H1 (cell line): Measurements from ENCODE around the gene HEPHL1. TPM values are rescaled to one million over a fixed set of nuclear protein-coding genes. Genes with fewer than 3 reads are reported as not detected.

ENCODE experiments used
- CTCF ChIA-PET: fragments of 300-600 bp; sonication (Branson Sonifier 250); formaldehyde crosslinking; loops from one replicate; lab custom pipeline; 2021; ENCODE audit not compliant: partially characterized antibody; lab: Charles Lee
- POLR2A ChIA-PET: fragments of 300-600 bp; sonication (Branson Sonifier 250); formaldehyde crosslinking; loops from one replicate; lab custom pipeline; 2021; ENCODE audit warnings: inconsistent platforms; ENCODE audit not compliant: partially characterized antibody; lab: Charles Lee
- DNase-seq, 2 experiments: peaks; one replicate each; pipeline versions ENCODE4 v3.0.0 to v3.0.0-alpha.2; 2010 to 2022; ENCODE audit warnings: low spot score in 2 of 2, low read depth in 1 of 2, mixed read lengths in 1 of 2
- FAIRE-seq: peaks from 2 replicates; lab custom pipeline; 2011; peaks lifted over from hg19 to GRCh38; lab: Jason Lieb, UNC
- H2AFZ ChIP-seq: 2 replicates; pipeline ENCODE4 v1.8.1; 2012; ENCODE audit warnings: low read length, inconsistent platforms
- H2AK5ac ChIP-seq: 2 replicates; pipeline ENCODE4 v1.6.1; 2013; ENCODE audit warnings: low read depth, low read length
- H2BK120ac ChIP-seq: replicated peaks from 2 replicates; pipeline ENCODE3; 2013; ENCODE audit warnings: low read depth, low read length, inconsistent platforms
- H2BK12ac ChIP-seq: 2 replicates; pipeline ENCODE4 v1.6.1; 2013; ENCODE audit warnings: low read depth, low read length
- H2BK15ac ChIP-seq: 2 replicates; pipeline ENCODE4 v1.6.1; 2013; ENCODE audit warnings: low read length
- H2BK20ac ChIP-seq: 2 replicates; pipeline ENCODE4 v1.6.1; 2013; ENCODE audit warnings: low read length
- H2BK5ac ChIP-seq: 2 replicates; pipeline ENCODE4 v1.6.1; 2013; ENCODE audit warnings: low read depth, low read length
- H3K14ac ChIP-seq: 2 replicates; pipeline ENCODE4 v1.6.1; 2013; ENCODE audit warnings: inconsistent platforms; ENCODE audit not compliant: insufficient read length
- H3K18ac ChIP-seq: 2 replicates; pipeline ENCODE4 v1.6.1; 2013; ENCODE audit warnings: low read length; ENCODE audit errors: extremely low read depth
- H3K23ac ChIP-seq: 2 replicates; pipeline ENCODE4 v1.6.1; 2013; ENCODE audit warnings: inconsistent platforms; ENCODE audit not compliant: insufficient read length
- H3K23me2 ChIP-seq: 2 replicates; pipeline ENCODE4 v1.6.1; 2013; ENCODE audit warnings: low read depth, low read length
- H3K27ac ChIP-seq: 2 replicates; pipeline ENCODE4 v1.6.1; 2011; ENCODE audit warnings: low read depth, low read length, inconsistent platforms
- H3K27me3 ChIP-seq, 4 experiments: replicated peaks in 1 of 4; 1 replicate in 1 of 4; 2 replicates in 3 of 4; pipeline versions ENCODE4 v1.6.1 to v1.8.1; 2011 to 2013; ENCODE audit warnings: low read length in 3 of 4, mild to moderate bottlenecking in 3 of 4, inconsistent platforms in 2 of 4, mixed read lengths in 2 of 4, moderate library complexity in 1 of 4; ENCODE audit not compliant: control insufficient read depth in 3 of 4, insufficient read depth in 3 of 4; ENCODE audit errors: extremely low read depth in 1 of 4
- H3K36me3 ChIP-seq, 4 experiments: 2 replicates each; pipeline versions ENCODE4 v1.6.1 to v1.8.1; 2011 to 2013; ENCODE audit warnings: mild to moderate bottlenecking in 4 of 4, low read length in 3 of 4, moderate library complexity in 2 of 4, control low read depth in 1 of 4, inconsistent platforms in 1 of 4; ENCODE audit not compliant: insufficient read depth in 4 of 4, control insufficient read depth in 2 of 4
- H3K4ac ChIP-seq: replicated peaks from 2 replicates; pipeline ENCODE3; 2013; ENCODE audit warnings: low read length, low read depth, mixed read lengths, inconsistent platforms; ENCODE audit not compliant: insufficient read length
- H3K4me1 ChIP-seq, 4 experiments: replicated peaks in 1 of 4; 1 replicate in 1 of 4; 2 replicates in 3 of 4; pipeline versions ENCODE4 v1.6.1 to v1.8.1; 2011 to 2013; ENCODE audit warnings: low read length in 3 of 4, inconsistent platforms in 2 of 4, mixed read lengths in 1 of 4; ENCODE audit not compliant: insufficient read depth in 4 of 4, control insufficient read depth in 3 of 4
- H3K4me2 ChIP-seq, 2 experiments: 2 replicates each; pipeline versions ENCODE4 v1.6.1 to v1.8.1; 2011 to 2013; ENCODE audit warnings: low read depth in 2 of 2, low read length in 2 of 2, control low read depth in 1 of 2, inconsistent platforms in 1 of 2, mild to moderate bottlenecking in 1 of 2; ENCODE audit not compliant: insufficient read depth in 1 of 2
- H3K4me3 ChIP-seq, 4 experiments: fragments of 200-600, 300-600 bp in 1 of 4; sonication (generic), shearing (Covaris generic), sonication (Bioruptor Twin) in 1 of 4; 2 replicates each; pipeline versions ENCODE4 v1.5.1 to v1.8.1; 2011 to 2016; ENCODE audit warnings: low read length in 4 of 4, low read depth in 3 of 4, control low read depth in 2 of 4, inconsistent platforms in 2 of 4, mild to moderate bottlenecking in 2 of 4, mixed read lengths in 1 of 4, moderate library complexity in 1 of 4; ENCODE audit not compliant: insufficient read depth in 2 of 4; ENCODE audit errors: extremely low read depth in 1 of 4
- H3K56ac ChIP-seq: replicated peaks from 2 replicates; pipeline ENCODE3; 2013; ENCODE audit warnings: low read depth, mild to moderate bottlenecking, mixed read lengths, low read length, inconsistent platforms; ENCODE audit not compliant: insufficient read length
- H3K79me1 ChIP-seq: 2 replicates; pipeline ENCODE4 v1.6.1; 2013; ENCODE audit warnings: low read depth, low read length, control low read depth
- H3K79me2 ChIP-seq, 2 experiments: 2 replicates each; pipeline versions ENCODE4 v1.6.1 to v1.8.1; 2012 to 2013; ENCODE audit warnings: low read length in 2 of 2, mild to moderate bottlenecking in 2 of 2, inconsistent platforms in 1 of 2; ENCODE audit not compliant: insufficient read depth in 2 of 2, control insufficient read depth in 1 of 2
- H3K9ac ChIP-seq, 4 experiments: replicated peaks in 1 of 4; 1 replicate in 1 of 4; 2 replicates in 3 of 4; pipeline versions ENCODE4 v1.6.1 to v1.8.1; 2011 to 2013; ENCODE audit warnings: low read depth in 3 of 4, low read length in 3 of 4, control low read depth in 2 of 4, mild to moderate bottlenecking in 2 of 4, moderate library complexity in 2 of 4, inconsistent platforms in 1 of 4; ENCODE audit errors: extremely low read depth in 1 of 4
- H3K9me3 ChIP-seq, 2 experiments: 2 replicates each; pipeline versions ENCODE4 v1.6.1 to v1.8.1; 2012 to 2013; ENCODE audit warnings: mild to moderate bottlenecking in 2 of 2, moderate library complexity in 2 of 2, control low read depth in 1 of 2, inconsistent platforms in 1 of 2, low read depth in 1 of 2, low read length in 1 of 2, mixed read lengths in 1 of 2; ENCODE audit not compliant: insufficient read depth in 2 of 2
- H4K20me1 ChIP-seq, 2 experiments: replicated peaks in 1 of 2; 2 replicates each; pipeline versions ENCODE3 to v1.8.1; 2011 to 2013; ENCODE audit warnings: inconsistent platforms in 2 of 2, low read length in 2 of 2, mild to moderate bottlenecking in 1 of 2; ENCODE audit not compliant: insufficient read depth in 2 of 2, control insufficient read depth in 1 of 2
- H4K5ac ChIP-seq: 2 replicates; pipeline ENCODE4 v1.6.1; 2013; ENCODE audit warnings: low read length, low read depth, mixed read lengths, inconsistent platforms; ENCODE audit not compliant: insufficient read length
- H4K8ac ChIP-seq: 2 replicates; pipeline ENCODE4 v1.8.0; 2013; ENCODE audit warnings: mild to moderate bottlenecking, moderate library complexity, low read length, inconsistent platforms; ENCODE audit not compliant: insufficient read depth; ENCODE audit errors: extremely low read depth
- H4K91ac ChIP-seq: replicated peaks from 2 replicates; pipeline ENCODE3; 2013; ENCODE audit warnings: low read length, mixed read lengths, inconsistent platforms; ENCODE audit not compliant: insufficient read length
- ASH2L ChIP-seq: fragments of 200-600, 300-600 bp; sonication (generic); IDR thresholded peaks from one replicate; pipeline ENCODE4 v1.7.1; 2017; ENCODE audit warnings: low read length
- CBX5 ChIP-seq: fragments of 300-800, 300-1000 bp; sonication (generic); IDR thresholded peaks from 2 replicates; pipeline ENCODE4 v1.7.1; 2016; ENCODE audit warnings: antibody characterized with exemption, low read length, low read depth
- CHD2 ChIP-seq: IDR thresholded peaks from 2 replicates; pipeline ENCODE4 v1.6.1; 2012; ENCODE audit warnings: low read length, improper control_type of control experiment
- EGR1 ChIP-seq: IDR thresholded peaks from 2 replicates; pipeline ENCODE4 v1.6.1; 2011; ENCODE audit warnings: low read depth, low read length, borderline replicate concordance
- HDAC2 ChIP-seq, 2 experiments: fragments of 300-600 bp in 1 of 2; sonication (generic) in 1 of 2; IDR thresholded peaks; 2 replicates each; pipeline ENCODE4 v1.6.1; 2011 to 2012; ENCODE audit warnings: low read depth in 2 of 2, low read length in 2 of 2, mild to moderate bottlenecking in 2 of 2, moderate library complexity in 2 of 2, borderline replicate concordance in 1 of 2, inconsistent platforms in 1 of 2
- RBBP5 ChIP-seq: IDR thresholded peaks from 2 replicates; pipeline ENCODE4 v1.7.1; 2012; ENCODE audit warnings: low read depth, mild to moderate bottlenecking, inconsistent platforms, low read length, moderate library complexity, borderline replicate concordance
- SUZ12 ChIP-seq: fragments of 200-600 bp; sonication (generic); IDR thresholded peaks from 2 replicates; pipeline ENCODE4 v1.6.1; 2012; ENCODE audit warnings: mild to moderate bottlenecking, inconsistent platforms, low read length, moderate library complexity, mixed read lengths
- TAF1 ChIP-seq: IDR thresholded peaks from 2 replicates; pipeline ENCODE4 v1.6.1; 2011; ENCODE audit warnings: mild to moderate bottlenecking, low read depth, low read length
- TCF12 ChIP-seq: IDR thresholded peaks from 2 replicates; pipeline ENCODE4 v1.6.1; 2011; ENCODE audit warnings: low read depth, mild to moderate bottlenecking, low read length
- ZNF274 ChIP-seq: IDR thresholded peaks from 2 replicates; pipeline ENCODE4 v1.7.0; 2012; ENCODE audit warnings: low read length, borderline replicate concordance; ENCODE audit errors: extremely low read depth
- polyA plus RNA-seq, 7 experiments: library from polyadenylated mRNA; depleted of rRNA in 3 of 7; stranded (reverse) in 5 of 7; unstranded in 2 of 7; fragments of >200 nt in 5 of 7; fragments of 200-250 nt in 2 of 7; gene quantifications; 1 replicate in 5 of 7; 2 replicates in 1 of 7; 4 replicates in 1 of 7; pipeline versions ENCODE4 v1.2.1 to v1.2.3, GENCODE V29; 2011 to 2013; ENCODE audit warnings: missing spikeins in 2 of 7, mixed read lengths in 2 of 7
- total RNA-seq: library from RNA; stranded (reverse); fragmentation: NEBNext Ultra II Directional; extraction: Animal tissue kit (Norgen Biotek cat#: 25700); gene quantifications from 2 replicates; pipeline ENCODE4 v1.2.1, GENCODE V29; 2021
- TF ChIP-seq, protein P1 (sequence below): IDR thresholded peaks from 2 replicates; pipeline ENCODE4 v1.6.1; 2012; ENCODE audit warnings: inconsistent platforms
- TF ChIP-seq, protein P2 (sequence below): IDR thresholded peaks from 2 replicates; pipeline ENCODE4 v1.6.1; 2012; ENCODE audit warnings: inconsistent platforms

Gene HEPHL1
- total and polyA plus RNA-seq, 2 of the 8 experiments (the other 6 are each of a cell fraction or from before 2014, with no cell fraction given), result 0.09 to 0.11 TPM

DNA sequence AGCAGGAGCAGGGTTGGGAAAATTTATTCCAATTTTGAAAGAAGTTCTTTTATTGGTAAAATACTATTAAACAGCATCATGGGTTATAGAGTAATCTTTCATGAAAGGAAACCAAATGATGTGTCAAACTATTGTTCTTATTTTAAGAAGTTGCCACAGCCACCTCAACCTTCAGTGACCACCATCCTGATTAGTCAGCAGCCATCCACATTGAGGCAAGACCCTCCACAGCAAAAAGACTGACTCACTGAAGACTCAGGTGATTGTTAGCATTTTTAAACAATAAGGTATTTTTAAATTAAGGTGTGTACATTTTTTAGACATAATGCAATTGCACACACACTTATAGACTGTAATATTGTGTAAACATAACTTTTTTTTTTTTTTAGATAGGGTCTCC lies 3.7 kb upstream of the HEPHL1 start:
- no peak overlapping the region for H3K23ac ChIP-seq
- H3K4ac ChIP-seq, result no peak overlapping the region
- peaks cover 6 to 7% of the 10 kb centered on the region in 2 experiments; a peak in 3 of 4 replicates for H3K9me3 ChIP-seq
- H3K14ac ChIP-seq, result no peak overlapping the region
- 0 out of 7 replicates have a peak, but pooled peaks cover 0 to 2% (median 0%) of the 10 kb centered on the region in 4 experiments for H3K4me1 ChIP-seq
- no peak overlapping the region for H3K56ac ChIP-seq
- H4K5ac ChIP-seq, result no peak overlapping the region
- no peaks in the 10 kb centered on the region for H3K23me2 ChIP-seq
- H2AK5ac ChIP-seq, result no peak overlapping the region
- no peak overlapping the region for H2BK12ac ChIP-seq
- ChIA-PET POLR2A (no interaction called here), CTCF (no interaction called here)
- H2BK5ac ChIP-seq, result no peak overlapping the region
- no peaks in the 10 kb centered on the region for H3K36me3 ChIP-seq
- H3K79me1 ChIP-seq, result no peaks in the 10 kb centered on the region
- FAIRE-seq, result no peak
- H2BK20ac ChIP-seq, result no peak overlapping the region
- no peak for DNase-seq
- H2AFZ ChIP-seq, result no peak overlapping the region
- H2BK15ac ChIP-seq, result no peak overlapping the region
- no peak overlapping the region for H4K8ac ChIP-seq
- H2BK120ac ChIP-seq, result no peak overlapping the region
- no peak overlapping the region for H3K4me2 ChIP-seq
- TF ChIP-seq, protein P1, sequence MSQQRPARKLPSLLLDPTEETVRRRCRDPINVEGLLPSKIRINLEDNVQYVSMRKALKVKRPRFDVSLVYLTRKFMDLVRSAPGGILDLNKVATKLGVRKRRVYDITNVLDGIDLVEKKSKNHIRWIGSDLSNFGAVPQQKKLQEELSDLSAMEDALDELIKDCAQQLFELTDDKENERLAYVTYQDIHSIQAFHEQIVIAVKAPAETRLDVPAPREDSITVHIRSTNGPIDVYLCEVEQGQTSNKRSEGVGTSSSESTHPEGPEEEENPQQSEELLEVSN, result no peak
- TF ChIP-seq HDAC2 (IDR thresholded peaks at IDR 0.05; ENCODE audit: borderline replicate concordance in 1 of 2, low read depth in 2 of 2, low read length in 2 of 2), result no peak
- no peak for TF ChIP-seq CBX5
- TF ChIP-seq TCF12, result no peak
- TF ChIP-seq EGR1, result no peak
- no peak for TF ChIP-seq CHD2
- TF ChIP-seq, protein P2, sequence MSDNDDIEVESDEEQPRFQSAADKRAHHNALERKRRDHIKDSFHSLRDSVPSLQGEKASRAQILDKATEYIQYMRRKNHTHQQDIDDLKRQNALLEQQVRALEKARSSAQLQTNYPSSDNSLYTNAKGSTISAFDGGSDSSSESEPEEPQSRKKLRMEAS, result no peak
- TF ChIP-seq ZNF274, result no peak
- TF ChIP-seq RBBP5, result no peak
- no peak for TF ChIP-seq SUZ12
- no peak for TF ChIP-seq TAF1
- no peak for TF ChIP-seq ASH2L
- no peak overlapping the region for H3K27ac ChIP-seq
- H4K20me1 ChIP-seq, result no peaks in the 10 kb centered on the region
- H3K9ac ChIP-seq, result no peak overlapping the region
- H3K27me3 ChIP-seq, result no peaks in the 10 kb centered on the region
- H4K91ac ChIP-seq, result no peak overlapping the region
- no peak overlapping the region for H3K4me3 ChIP-seq
- H3K79me2 ChIP-seq, result no peaks in the 10 kb centered on the region
- no peak overlapping the region for H3K18ac ChIP-seq
